Common myeloid progenitor, CD34-positive (primary cell): ENCODE measurements around the gene PCCB.

Experiments
- CTCF ChIA-PET: fragments of 350-600 bp; sonication (Branson Sonifier 250); formaldehyde crosslinking; loops from one replicate; lab custom pipeline; 2021; ENCODE audit warnings: antibody characterized with exemption; lab: Charles Lee
- POLR2A ChIA-PET: fragments of 350-600 bp; sonication (Branson Sonifier 250); formaldehyde crosslinking; loops from one replicate; lab custom pipeline; 2021; ENCODE audit warnings: antibody characterized with exemption; lab: Charles Lee
- DNase-seq, 3 donors: peaks; one replicate each; pipeline versions ENCODE4 v3.0.0 to v3.0.0-alpha.2; 2013
- H3K27ac ChIP-seq, 2 experiments: 1 replicate in 1 of 2; 2 replicates in 1 of 2; pipeline ENCODE4 v1.7.0; 2013; ENCODE audit warnings: inconsistent platforms in 2 of 2, low read length in 2 of 2, mild to moderate bottlenecking in 2 of 2, low read depth in 1 of 2, moderate library complexity in 1 of 2; ENCODE audit not compliant: severe bottlenecking in 2 of 2, insufficient read depth in 1 of 2, poor library complexity in 1 of 2
- H3K27me3 ChIP-seq, 5 experiments: replicated peaks in 2 of 5; 1 replicate in 3 of 5; 2 replicates in 2 of 5; pipeline versions ENCODE4 v1.6.1 to v1.7.0; 2013; ENCODE audit warnings: low read length in 4 of 5, mild to moderate bottlenecking in 2 of 5, moderate library complexity in 2 of 5, inconsistent platforms in 1 of 5; ENCODE audit not compliant: insufficient read depth in 5 of 5, control insufficient read depth in 4 of 5
- H3K36me3 ChIP-seq, 4 experiments: 1 replicate in 2 of 4; 2 replicates in 2 of 4; pipeline versions ENCODE4 v1.6.1 to v1.7.0; 2013; ENCODE audit warnings: low read length in 3 of 4, control low read depth in 1 of 4, mild to moderate bottlenecking in 1 of 4; ENCODE audit not compliant: control insufficient read depth in 4 of 4, insufficient read depth in 4 of 4
- H3K4me1 ChIP-seq, 4 experiments: 1 replicate in 3 of 4; 2 replicates in 1 of 4; pipeline versions ENCODE4 v1.6.1 to v1.7.1; 2013; ENCODE audit warnings: low read length in 3 of 4, mild to moderate bottlenecking in 3 of 4, control low read depth in 1 of 4, inconsistent platforms in 1 of 4, moderate library complexity in 1 of 4; ENCODE audit not compliant: control insufficient read depth in 4 of 4, insufficient read depth in 4 of 4; ENCODE audit errors: control extremely low read depth in 1 of 4
- H3K4me3 ChIP-seq, 7 experiments: 1 replicate in 4 of 7; 2 replicates in 3 of 7; pipeline versions ENCODE4 v1.5.1 to v1.7.0; 2013; ENCODE audit warnings: mild to moderate bottlenecking in 7 of 7, low read length in 6 of 7, moderate library complexity in 6 of 7, inconsistent platforms in 2 of 7, low read depth in 2 of 7, control low read depth in 1 of 7; ENCODE audit not compliant: insufficient read depth in 4 of 7, control insufficient read depth in 1 of 7; ENCODE audit errors: extremely low read depth in 1 of 7
- H3K9me3 ChIP-seq, 5 experiments: 1 replicate in 4 of 5; 2 replicates in 1 of 5; pipeline versions ENCODE4 v1.6.1 to v1.7.1; 2013; ENCODE audit warnings: low read length in 4 of 5, mild to moderate bottlenecking in 2 of 5, inconsistent platforms in 1 of 5, low read depth in 1 of 5, moderate library complexity in 1 of 5; ENCODE audit not compliant: control insufficient read depth in 4 of 5, insufficient read depth in 2 of 5; ENCODE audit errors: control extremely low read depth in 1 of 5
- WGBS: methylation state at CpG from one replicate; pipeline ENCODE4 v1.1.5; 2013; ENCODE audit not compliant: insufficient coverage; 5-methylcytosine and 5-hydroxymethylcytosine counted together

Gene PCCB

DNA sequence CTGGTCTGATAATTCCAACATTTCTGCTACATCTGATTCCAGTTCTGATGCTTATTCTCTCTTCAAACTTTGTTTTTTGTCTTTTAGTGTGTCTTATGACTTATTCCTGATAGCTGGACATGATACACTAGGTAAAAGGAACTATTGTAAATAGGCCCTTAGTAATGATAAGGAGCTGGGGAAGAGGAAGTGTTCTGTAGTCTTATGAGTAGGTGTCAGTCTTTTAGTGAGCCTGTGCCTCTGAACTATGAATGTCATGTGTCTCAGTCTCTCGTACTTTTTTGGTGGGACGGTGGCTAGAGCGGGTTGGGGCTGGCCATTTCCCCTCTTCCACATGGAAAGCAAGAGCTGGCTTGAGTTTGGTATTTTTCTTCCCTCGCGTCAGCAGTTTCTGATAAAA, 41.2 kb downstream of the PCCB start:
- ChIA-PET POLR2A (no interaction called here), CTCF (no interaction called here)
- H3K4me3 ChIP-seq: no peak overlapping the region
- no peaks in the 10 kb centered on the region for H3K27me3 ChIP-seq
- 94% methylated on average over 3 of the region's 5 CpGs for WGBS
- H3K27ac ChIP-seq: no peak overlapping the region
- H3K9me3 ChIP-seq: peaks cover 0 to 13% (median 4%) of the 10 kb centered on the region in 5 experiments
- no peak for DNase-seq
- peaks cover 11 to 71% (median 38%) of the 10 kb centered on the region in 4 experiments for H3K36me3 ChIP-seq
- no peaks in the 10 kb centered on the region for H3K4me1 ChIP-seq

DNA sequence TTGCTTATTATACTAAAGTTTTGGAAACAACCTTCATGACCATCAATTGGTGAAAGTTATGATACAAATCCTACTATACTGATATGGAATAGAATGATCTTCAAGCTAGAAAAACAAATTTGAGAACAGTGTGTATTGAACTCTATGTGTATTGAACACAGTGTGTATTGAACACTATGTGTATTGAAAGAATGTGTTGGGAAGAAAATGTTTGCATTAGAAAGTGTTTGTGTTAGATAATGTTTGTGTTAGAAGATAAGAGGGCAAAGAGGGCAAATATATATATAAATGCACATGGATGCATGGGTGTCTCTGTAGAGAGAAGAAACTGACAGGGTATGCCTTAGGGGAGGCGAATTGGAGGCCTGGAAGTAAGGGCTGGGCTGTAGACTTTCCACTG, 42.4 kb downstream of the PCCB start:
- CTCF ChIA-PET: no interaction called here
- Histone ChIP-seq H3K4me1 (no peaks in the 10 kb centered on the region), H3K9me3 (peaks cover 0 to 13% (median 4%) of the 10 kb centered on the region in 5 experiments), H3K27me3 (no peaks in the 10 kb centered on the region), H3K27ac (no peak overlapping the region), H3K4me3 (no peak overlapping the region), H3K36me3 (peaks cover 6 to 71% (median 39%) of the 10 kb centered on the region in 4 experiments)
- POLR2A ChIA-PET: no interaction called here
- no peak for DNase-seq
- no CpG with 5 or more reads among the region's 1 CpG for WGBS

DNA sequence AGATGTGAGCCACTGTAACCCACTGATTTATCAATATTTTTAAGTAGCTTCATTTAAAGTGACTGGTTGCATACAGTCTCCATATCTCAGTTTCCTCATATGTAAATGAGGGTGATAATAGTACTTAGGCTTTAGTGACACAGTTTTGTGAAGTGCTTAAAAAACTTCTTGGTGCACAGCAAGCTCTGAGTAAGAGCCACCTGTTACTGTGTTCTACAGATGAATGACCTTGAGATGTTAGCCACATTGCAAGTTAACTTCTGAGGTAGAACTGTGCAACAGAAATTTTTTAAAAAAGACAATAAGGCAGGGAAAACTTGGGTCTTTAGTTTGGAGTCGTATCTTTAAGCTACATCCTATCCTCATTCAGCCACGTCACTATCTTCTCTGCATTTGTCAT, 43.1 kb downstream of the PCCB start:
- H3K9me3 ChIP-seq: peaks cover 0 to 13% (median 4%) of the 10 kb centered on the region in 5 experiments
- POLR2A ChIA-PET: no interaction called here
- CTCF ChIA-PET: interaction anchor here (1.3 kb wide), 2 partner anchors 23 to 24 kb away, joined by 3 to 4 read pairs; no protein-coding TSS in a partner anchor

DNA sequence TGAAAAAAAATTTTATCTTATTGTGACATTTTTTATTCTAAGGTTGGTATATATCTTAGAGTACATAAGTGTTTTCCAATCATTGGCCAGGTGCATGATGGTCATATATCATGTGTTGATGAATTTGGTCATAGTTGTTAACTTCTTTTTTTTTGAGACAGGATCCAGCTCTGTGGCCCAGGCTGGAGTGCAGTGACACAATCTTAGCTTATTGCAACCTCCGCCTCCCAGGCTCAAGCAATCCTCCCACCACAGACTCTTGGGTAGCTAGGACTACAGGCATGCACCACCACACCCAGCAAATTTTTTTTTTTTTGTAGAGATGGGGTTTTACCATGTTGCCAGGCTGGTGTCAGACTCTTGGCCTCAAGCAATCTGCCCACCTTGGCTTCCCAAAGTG, 44.0 kb downstream of the PCCB start:
- no CpG with 5 or more reads among the region's 1 CpG for WGBS
- ChIA-PET CTCF (interaction anchor here (0.6 to 1.3 kb wide), 3 partner anchors 22 to 826 kb away, joined by 3 to 5 read pairs (median 4); no protein-coding TSS in a partner anchor), POLR2A (no interaction called here)

More for the DNA sequence above, 43.1 kb downstream of the PCCB start:
- Histone ChIP-seq H3K27ac (no peak overlapping the region), H3K27me3 (no peaks in the 10 kb centered on the region), H3K4me1 (no peaks in the 10 kb centered on the region), H3K36me3 (peaks cover 6 to 73% (median 46%) of the 10 kb centered on the region in 4 experiments), H3K4me3 (no peak overlapping the region)
- no peak for DNase-seq
- no CpG with 5 or more reads among the region's 2 CpGs for WGBS

DNA sequence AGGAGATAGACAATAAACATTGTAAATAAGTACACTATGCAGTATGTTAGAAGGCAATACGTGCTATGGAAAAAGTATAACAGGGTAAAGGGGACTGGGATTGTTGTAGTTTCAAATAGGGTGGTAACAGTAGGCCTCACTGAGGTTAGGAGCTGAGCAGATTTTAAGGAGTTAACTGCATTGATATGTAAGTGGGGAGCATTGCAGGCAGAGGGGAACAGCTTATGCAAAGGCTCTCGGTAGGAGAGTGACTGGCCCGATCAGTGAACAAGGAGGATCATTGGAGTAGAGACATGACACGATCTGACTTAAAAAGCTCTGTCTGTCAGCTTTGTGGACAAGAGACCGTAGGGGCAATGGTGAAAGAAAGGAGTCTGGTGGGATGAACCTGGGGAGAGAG, 46.8 kb downstream of the PCCB start:
- Histone ChIP-seq H3K36me3 (peaks cover 6 to 82% (median 58%) of the 10 kb centered on the region in 4 experiments), H3K4me3 (no peak overlapping the region), H3K27me3 (no peaks in the 10 kb centered on the region), H3K9me3 (peaks cover 0 to 7% (median 0%) of the 10 kb centered on the region in 5 experiments), H3K27ac (no peak overlapping the region), H3K4me1 (no peaks in the 10 kb centered on the region)
- ChIA-PET POLR2A (no interaction called here), CTCF (no interaction called here)
- 100% methylated on average over 5 of the region's 5 CpGs for WGBS
- DNase-seq: no peak

More for the DNA sequence above, 44.0 kb downstream of the PCCB start:
- no peak for DNase-seq
- no peak overlapping the region for H3K27ac ChIP-seq
- no peak overlapping the region for H3K4me3 ChIP-seq
- H3K4me1 ChIP-seq: no peaks in the 10 kb centered on the region
- H3K9me3 ChIP-seq: peaks cover 0 to 13% (median 4%) of the 10 kb centered on the region in 5 experiments
- peaks cover 6 to 77% (median 49%) of the 10 kb centered on the region in 4 experiments for H3K36me3 ChIP-seq
- H3K27me3 ChIP-seq: no peaks in the 10 kb centered on the region

DNA sequence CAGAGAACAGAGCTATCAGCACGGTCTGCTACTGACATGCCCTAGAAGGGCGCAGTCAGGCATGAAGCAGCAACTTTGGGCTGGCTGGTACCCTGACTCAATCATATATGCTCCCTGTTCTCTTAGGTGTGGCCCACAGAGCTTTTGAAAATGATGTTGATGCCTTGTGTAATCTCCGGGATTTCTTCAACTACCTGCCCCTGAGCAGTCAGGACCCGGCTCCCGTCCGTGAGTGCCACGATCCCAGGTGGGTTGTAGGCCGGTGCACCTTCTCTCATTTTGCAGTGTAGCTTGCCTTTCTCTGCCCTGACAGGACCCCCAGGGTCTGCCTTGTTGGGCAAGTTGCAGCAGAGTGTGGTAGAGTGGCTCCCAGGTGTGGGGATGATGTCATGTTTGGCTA, 47.7 kb downstream of the PCCB start:
- Histone ChIP-seq H3K27me3 (no peaks in the 10 kb centered on the region), H3K9me3 (peaks cover 0 to 3% (median 0%) of the 10 kb centered on the region in 5 experiments), H3K27ac (no peak overlapping the region), H3K4me3 (no peak overlapping the region), H3K36me3 (peaks cover 6 to 77% (median 55%) of the 10 kb centered on the region in 4 experiments), H3K4me1 (no peaks in the 10 kb centered on the region)
- POLR2A ChIA-PET: no interaction called here
- 100% methylated on average over 3 of the region's 8 CpGs for WGBS
- CTCF ChIA-PET: interaction anchor here (1.0 kb wide), 1 partner anchor 9 kb away, joined by 3 read pairs; no protein-coding TSS in a partner anchor
- no peak for DNase-seq

DNA sequence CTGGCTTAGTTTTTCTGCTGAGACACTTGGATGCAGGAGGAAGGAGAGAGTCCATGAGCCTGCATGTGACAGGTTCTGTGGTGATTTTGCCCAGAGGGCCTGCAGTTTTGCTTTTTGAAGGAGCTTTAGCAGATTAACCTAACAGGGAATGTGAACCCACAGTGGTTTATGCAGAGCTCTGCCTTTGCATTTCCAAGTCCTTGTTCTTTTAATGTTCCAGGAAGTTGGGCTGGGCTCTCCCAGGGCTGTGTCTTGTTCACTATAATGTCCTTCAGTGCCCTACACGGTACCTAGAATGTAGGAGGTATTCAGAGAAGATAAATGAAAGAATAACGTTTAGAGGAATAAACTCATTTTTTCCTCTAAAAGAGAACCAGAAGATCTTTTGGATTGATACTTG, 50.3 kb downstream of the PCCB start:
- Histone ChIP-seq H3K27ac (no peak overlapping the region), H3K27me3 (no peaks in the 10 kb centered on the region), H3K4me1 (no peaks in the 10 kb centered on the region), H3K4me3 (no peak overlapping the region), H3K36me3 (peaks cover 2 to 54% (median 37%) of the 10 kb centered on the region in 4 experiments), H3K9me3 (peaks cover 0 to 3% (median 0%) of the 10 kb centered on the region in 5 experiments)
- no peak for DNase-seq
- CTCF ChIA-PET: interaction anchor here (1.3 kb wide), 1 partner anchor 18 kb away, joined by 3 read pairs; no protein-coding TSS in a partner anchor
- POLR2A ChIA-PET: no interaction called here
- 100% methylated on average over 2 of the region's 2 CpGs for WGBS
